HCT116 (cell line): ENCODE data around the gene MGME1.

Experiments
- RAD21 ChIP-seq: IDR thresholded peaks from 2 replicates; pipeline ENCODE4 v1.6.1; 2012; ENCODE audit warnings: low read depth, mild to moderate bottlenecking
- TCF7L2 ChIP-seq: IDR thresholded peaks from 2 replicates; pipeline ENCODE4 v1.7.0; 2011; ENCODE audit warnings: borderline replicate concordance, inconsistent platforms; ENCODE audit not compliant: insufficient read depth, insufficient read length; ENCODE audit errors: extremely low read depth
- ZFX ChIP-seq: fragments of 450-650 bp; IDR thresholded peaks from 2 replicates; pipeline ENCODE4 v1.6.1; 2017
- ZNF274 ChIP-seq: fragments of 200-500 bp; sonication (Bioruptor generic); IDR thresholded peaks from 2 replicates; pipeline ENCODE4 v1.6.1; 2014; ENCODE audit warnings: mild to moderate bottlenecking, low read depth, low read length, inconsistent platforms
- TF ChIP-seq, protein P1 (sequence below), 3 experiments: fragments of 200-600 bp in 1 of 3; sonication (generic) in 1 of 3; IDR thresholded peaks in 2 of 3; conservative IDR thresholded peaks in 1 of 3; 2 replicates each; pipeline ENCODE4 v1.5.1; 2012 to 2017; ENCODE audit warnings: low read depth in 2 of 3, low read length in 2 of 3, antibody characterized with exemption in 1 of 3, borderline replicate concordance in 1 of 3, control low read depth in 1 of 3, mild to moderate bottlenecking in 1 of 3, mixed read lengths in 1 of 3, mixed run types in 1 of 3, moderate library complexity in 1 of 3; ENCODE audit not compliant: insufficient read depth in 1 of 3

DNA sequence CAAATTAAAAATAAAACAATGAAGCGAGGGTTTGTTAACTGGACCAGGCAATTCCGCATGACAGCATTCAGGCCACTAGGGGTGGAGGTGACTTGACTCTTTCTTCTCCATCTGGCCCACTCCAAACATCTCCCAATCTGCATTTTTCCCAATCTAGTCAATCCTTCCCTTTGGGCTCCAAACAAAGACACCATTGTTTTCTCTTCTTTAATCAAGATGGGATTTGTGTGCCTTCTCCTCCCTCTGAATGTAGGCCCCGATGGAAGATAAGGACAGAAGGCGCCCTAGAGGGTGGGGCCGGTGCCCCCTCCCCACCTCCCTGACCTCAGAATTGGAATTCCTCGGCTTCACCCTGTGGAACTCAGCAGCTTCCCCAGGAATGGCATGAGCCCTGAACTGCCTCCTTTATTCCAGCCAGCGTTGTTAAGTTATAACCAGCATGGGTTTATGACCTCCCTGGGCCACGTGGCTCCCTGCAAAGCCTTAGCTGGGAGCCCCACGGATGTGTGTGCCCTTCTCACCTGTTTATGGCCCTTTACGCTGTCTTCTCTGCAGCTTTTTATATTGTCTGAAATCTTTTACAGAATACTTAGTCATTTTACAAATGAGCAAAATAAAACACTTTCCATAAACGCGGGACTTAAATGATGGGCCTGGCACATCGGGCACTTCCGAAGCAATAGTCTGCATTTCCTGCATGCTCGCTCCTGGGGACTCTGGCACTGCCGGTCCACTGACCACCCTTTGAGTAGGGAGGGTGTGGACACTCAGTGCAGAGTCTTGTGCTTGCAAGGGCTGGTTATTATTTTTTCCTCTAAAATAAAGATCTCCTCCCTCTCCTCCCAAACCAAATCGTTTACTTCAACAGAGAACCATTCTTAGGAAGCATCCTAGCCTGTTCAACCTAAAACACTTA is 64.4 kb downstream of the MGME1 start:
- TF ChIP-seq, protein P1, sequence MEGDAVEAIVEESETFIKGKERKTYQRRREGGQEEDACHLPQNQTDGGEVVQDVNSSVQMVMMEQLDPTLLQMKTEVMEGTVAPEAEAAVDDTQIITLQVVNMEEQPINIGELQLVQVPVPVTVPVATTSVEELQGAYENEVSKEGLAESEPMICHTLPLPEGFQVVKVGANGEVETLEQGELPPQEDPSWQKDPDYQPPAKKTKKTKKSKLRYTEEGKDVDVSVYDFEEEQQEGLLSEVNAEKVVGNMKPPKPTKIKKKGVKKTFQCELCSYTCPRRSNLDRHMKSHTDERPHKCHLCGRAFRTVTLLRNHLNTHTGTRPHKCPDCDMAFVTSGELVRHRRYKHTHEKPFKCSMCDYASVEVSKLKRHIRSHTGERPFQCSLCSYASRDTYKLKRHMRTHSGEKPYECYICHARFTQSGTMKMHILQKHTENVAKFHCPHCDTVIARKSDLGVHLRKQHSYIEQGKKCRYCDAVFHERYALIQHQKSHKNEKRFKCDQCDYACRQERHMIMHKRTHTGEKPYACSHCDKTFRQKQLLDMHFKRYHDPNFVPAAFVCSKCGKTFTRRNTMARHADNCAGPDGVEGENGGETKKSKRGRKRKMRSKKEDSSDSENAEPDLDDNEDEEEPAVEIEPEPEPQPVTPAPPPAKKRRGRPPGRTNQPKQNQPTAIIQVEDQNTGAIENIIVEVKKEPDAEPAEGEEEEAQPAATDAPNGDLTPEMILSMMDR (IDR thresholded peaks at IDR 0.05 in 2 of 3, conservative IDR thresholded peaks at IDR 0.05 in 1 of 3; ENCODE audit: borderline replicate concordance in 1 of 3, insufficient read depth in 1 of 3, low read depth in 2 of 3, low read length in 2 of 3) = peak in 2 of 3 experiments; percentile 32 to 51; a peak in 4 of 6 replicates
- TF ChIP-seq TCF7L2 (no peak), RAD21 (no peak), ZFX (no peak), ZNF274 (no peak)
